Adrenal gland (tissue), 12 donors: ENCODE results near the gene PPAT. TPM values are rescaled to one million over a fixed set of nuclear protein-coding genes. Genes with fewer than 3 reads are reported as not detected.
A peak's percentile ranks its signal among the peaks of the same experiment; 100 is the strongest.

ENCODE experiments used
- DNase-seq, 7 donors: peaks; one replicate each; pipeline ENCODE4 v3.0.0-alpha.2; 2019 to 2020
- H3K27ac ChIP-seq, 5 donors: fragments of 200-600 bp; sonication (generic) in 4 of 5; 1 replicate in 3 of 5; 2 replicates in 2 of 5; pipeline versions ENCODE4 v1.5.1 to v1.8.0; 2016 to 2020; ENCODE audit warnings: mild to moderate bottlenecking in 1 of 5
- H3K27me3 ChIP-seq: fragments of 200-600 bp; 2 replicates; pipeline ENCODE4 v1.8.0; 2021
- H3K36me3 ChIP-seq, 2 donors: fragments of 200-600 bp; replicated peaks in 1 of 2; 1 replicate in 1 of 2; 2 replicates in 1 of 2; pipeline versions ENCODE4 v1.5.1 to v1.8.0; 2018 to 2022
- H3K4me1 ChIP-seq, 2 donors: fragments of 200-600 bp; replicated peaks in 1 of 2; 1 replicate in 1 of 2; 2 replicates in 1 of 2; pipeline versions ENCODE4 v1.5.1 to v1.8.0; 2018 to 2021
- H3K4me3 ChIP-seq, 4 donors: fragments of 200-600 bp; sonication (generic) in 3 of 4; one replicate each; pipeline ENCODE4 v1.5.1; 2016 to 2018
- H3K9me3 ChIP-seq, 3 donors: fragments of 200-600 bp; sonication (generic) in 1 of 3; replicated peaks in 1 of 3; 1 replicate in 2 of 3; 2 replicates in 1 of 3; pipeline versions ENCODE4 v1.5.1 to v1.8.0; 2016 to 2021
- CTCF ChIP-seq, 6 experiments: fragments of 450-650 bp in 4 of 6; fragments of 200-600 bp in 2 of 6; sonication (generic) in 1 of 6; IDR thresholded peaks; 1 replicate in 5 of 6; 2 replicates in 1 of 6; pipeline versions ENCODE4 v1.5.1 to v1.8.0; 2016 to 2021; ENCODE audit warnings: antibody characterized with exemption in 6 of 6, mild to moderate bottlenecking in 2 of 6, moderate library complexity in 1 of 6
- POLR2A ChIP-seq, 2 donors: fragments of 450-650 bp; IDR thresholded peaks; one replicate each; pipeline ENCODE4 v1.6.1; 2017; ENCODE audit warnings: antibody characterized with exemption in 2 of 2, mild to moderate bottlenecking in 2 of 2, moderate library complexity in 1 of 2
- WGBS, 4 donors: extraction: QIAGEN DNeasy Blood & Tissue Kit in 2 of 4; methylation state at CpG; one replicate each; pipeline versions ENCODE4 v1.1.5 to v1.1.7; 2013 to 2017; 5-methylcytosine and 5-hydroxymethylcytosine counted together
- intact Hi-C, 2 donors: fragments of 100-400 bp; cut with DNase I; formaldehyde crosslinking; loops; one replicate each; pipeline versions ENCODE4 v1.14.1 to v1.15.0; 2022 to 2023
- polyA plus RNA-seq, 3 donors: library from polyadenylated mRNA; stranded (reverse); fragments of 200-250 nt in 2 of 3; fragments of 350-450 nt in 1 of 3; fragmentation: Illumina TruSeq in 1 of 3; extraction: RNeasy Lipid Tissue Mini Kit (QIAGEN cat#74804) in 1 of 3; gene quantifications; one replicate each; pipeline ENCODE4 v1.2.3, GENCODE V29; 2013 to 2014
- total RNA-seq, 9 donors: library from RNA; depleted of rRNA in 4 of 9; stranded (reverse); fragments of >200 nt in 4 of 9; fragments of 120-200 nt in 1 of 9; fragmentation: NEBNext Ultra II Directional in 1 of 9; extraction: Animal tissue kit (Norgen Biotek cat#: 25700) in 1 of 9; gene quantifications; one replicate each; pipeline versions ENCODE4 v1.1.0 to v1.2.4, GENCODE V29; 2013 to 2023
- donor health status: healthy with polysubstance abuse.
- donor health status: Bipolar disorder and iron deficiency.
- donor health status: DM: yes; HTN: yes; CAD: no.
- donor health status: DM: no; HTN: no; CAD: no.
- donor health status: DM: no; HTN: no; CAD: no.
- donor health status: DM: yes; HTN: yes; CAD: no.

The PPAT gene
- total and polyA plus RNA-seq, 12 donors, result 1.8 to 19.9 (median 11.5) TPM

- intact Hi-C loops, result loop anchor here in 1 of 2 donors (10.0 kb wide), 1 partner anchor 118 kb away; no protein-coding TSS in a partner anchor
- no peak for DNase-seq
- TF ChIP-seq POLR2A (IDR thresholded peaks at IDR 0.05) (no peak), CTCF (IDR thresholded peaks at IDR 0.05) (no peak)
- WGBS, 4 donors, result 94 to 100% (median 97%) methylated on average over 1 of the region's 1 CpG
- Histone ChIP-seq H3K4me1 (peaks cover 7 to 13% of the 10 kb centered on the region in 2 donors), H3K4me3 (no peak overlapping the region), H3K9me3 (no peaks in the 10 kb centered on the region), H3K36me3 (no peaks in the 10 kb centered on the region), H3K27me3 (no peaks in the 10 kb centered on the region), H3K27ac (no peak overlapping the region)
Measured at GRCh38 chr4:56427179-56427578, 8.2 kb downstream of the PPAT start.

GRCh38 chr4:56426273-56426672 is 9.1 kb downstream of the PPAT start:
- WGBS, 4 donors, result 95 to 98% (median 96%) methylated on average over 6 of the region's 6 CpGs
- no peak for DNase-seq
- H3K27me3 ChIP-seq, result no peaks in the 10 kb centered on the region
- TF ChIP-seq POLR2A (IDR thresholded peaks at IDR 0.05), result no peak
- TF ChIP-seq CTCF (IDR thresholded peaks at IDR 0.05), result no peak
- no peak overlapping the region for H3K4me3 ChIP-seq
- no peaks in the 10 kb centered on the region for H3K36me3 ChIP-seq
- H3K27ac ChIP-seq, result no peak overlapping the region
- no peaks in the 10 kb centered on the region for H3K9me3 ChIP-seq
- intact Hi-C loops, result loop anchor here in 1 of 2 donors (10.0 kb wide), 1 partner anchor 119 kb away; no protein-coding TSS in a partner anchor
- peaks cover 7 to 13% of the 10 kb centered on the region in 2 donors for H3K4me1 ChIP-seq

- intact Hi-C loops, result loop anchor here in 1 of 2 donors (10.0 kb wide), 1 partner anchor 119 kb away; no protein-coding TSS in a partner anchor
- Histone ChIP-seq H3K4me3 (no peak overlapping the region), H3K9me3 (no peaks in the 10 kb centered on the region), H3K27me3 (no peaks in the 10 kb centered on the region), H3K36me3 (no peaks in the 10 kb centered on the region), H3K27ac (no peak overlapping the region), H3K4me1 (peaks cover 7 to 13% of the 10 kb centered on the region in 2 donors)
- WGBS, 4 donors, result 86 to 94% (median 91%) methylated on average over 3 of the region's 3 CpGs
- no peak for DNase-seq
- no peak for TF ChIP-seq POLR2A (IDR thresholded peaks at IDR 0.05)
- no peak for TF ChIP-seq CTCF (IDR thresholded peaks at IDR 0.05)
Measured at GRCh38 chr4:56425518-56425917, 9.9 kb downstream of the PPAT start.

- intact Hi-C loops, result loop anchor here in 1 of 2 donors (10.0 kb wide), 1 partner anchor 120 kb away; no protein-coding TSS in a partner anchor
- H3K27me3 ChIP-seq, result no peaks in the 10 kb centered on the region
- no peaks in the 10 kb centered on the region for H3K9me3 ChIP-seq
- no peak overlapping the region for H3K4me3 ChIP-seq
- TF ChIP-seq POLR2A (IDR thresholded peaks at IDR 0.05) (no peak), CTCF (IDR thresholded peaks at IDR 0.05) (peak; percentile 41 to 78 (median 62))
- peaks cover 7 to 13% of the 10 kb centered on the region in 2 donors for H3K4me1 ChIP-seq
- H3K36me3 ChIP-seq, result no peaks in the 10 kb centered on the region
- 51 to 56% (median 54%) methylated on average over 5 of the region's 5 CpGs for WGBS, 4 donors
- DNase-seq, result peak in 5 of 7 donors; percentile 31 to 65 (median 49)
- H3K27ac ChIP-seq, result no peak overlapping the region
Measured at GRCh38 chr4:56424697-56425514, 10.5 kb downstream of the PPAT start.
